HL-60/S4 treated with retinoic acid at 250 ng/mL for 4 days and 3 days (cell line): Measurements from ENCODE around the gene THBS3.

ENCODE experiments used
- in situ Hi-C: fragments of 300-500 bp; cut with MboI; formaldehyde crosslinking; loops from 2 replicates; pipeline ENCODE4 v1.7.0; 2022; ENCODE audit warnings: low sequenced_read_pairs

The THBS3 gene

GRCh38 chr1:155175927-155176371 is 31.7 kb downstream of the THBS3 start:
- in situ Hi-C loops: loop anchor here (25.0 kb wide), 1 partner anchor 411 kb away; no protein-coding TSS in a partner anchor

DNA sequence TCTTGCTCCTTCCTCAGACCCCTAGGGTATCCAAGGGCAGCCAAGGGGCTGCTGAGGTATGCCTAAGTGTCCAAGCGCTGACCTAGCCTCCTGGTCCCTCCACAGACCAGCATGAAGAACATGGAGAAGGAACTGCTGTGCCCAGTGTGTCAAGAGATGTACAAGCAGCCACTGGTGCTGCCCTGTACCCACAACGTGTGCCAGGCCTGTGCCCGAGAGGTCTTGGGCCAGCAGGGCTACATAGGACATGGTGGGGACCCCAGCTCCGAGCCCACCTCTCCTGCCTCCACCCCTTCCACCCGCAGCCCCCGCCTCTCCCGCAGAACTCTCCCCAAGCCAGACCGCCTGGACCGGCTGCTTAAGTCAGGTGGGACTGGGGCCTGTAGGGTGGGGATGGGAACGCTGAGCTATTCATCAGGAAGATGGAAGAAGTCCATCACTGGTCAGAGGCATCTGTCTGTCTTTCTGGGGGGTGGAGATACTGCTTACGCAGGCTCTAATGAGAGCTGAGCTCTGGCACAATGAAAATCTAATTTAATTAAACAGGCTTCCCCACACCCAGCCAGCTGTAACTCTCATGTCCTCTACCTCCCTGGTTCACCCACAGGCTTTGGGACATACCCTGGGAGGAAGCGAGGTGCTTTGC is 32.3 kb downstream of the THBS3 start:
- in situ Hi-C loops: loop anchor here (25.0 kb wide), 1 partner anchor 412 kb away; no protein-coding TSS in a partner anchor

DNA sequence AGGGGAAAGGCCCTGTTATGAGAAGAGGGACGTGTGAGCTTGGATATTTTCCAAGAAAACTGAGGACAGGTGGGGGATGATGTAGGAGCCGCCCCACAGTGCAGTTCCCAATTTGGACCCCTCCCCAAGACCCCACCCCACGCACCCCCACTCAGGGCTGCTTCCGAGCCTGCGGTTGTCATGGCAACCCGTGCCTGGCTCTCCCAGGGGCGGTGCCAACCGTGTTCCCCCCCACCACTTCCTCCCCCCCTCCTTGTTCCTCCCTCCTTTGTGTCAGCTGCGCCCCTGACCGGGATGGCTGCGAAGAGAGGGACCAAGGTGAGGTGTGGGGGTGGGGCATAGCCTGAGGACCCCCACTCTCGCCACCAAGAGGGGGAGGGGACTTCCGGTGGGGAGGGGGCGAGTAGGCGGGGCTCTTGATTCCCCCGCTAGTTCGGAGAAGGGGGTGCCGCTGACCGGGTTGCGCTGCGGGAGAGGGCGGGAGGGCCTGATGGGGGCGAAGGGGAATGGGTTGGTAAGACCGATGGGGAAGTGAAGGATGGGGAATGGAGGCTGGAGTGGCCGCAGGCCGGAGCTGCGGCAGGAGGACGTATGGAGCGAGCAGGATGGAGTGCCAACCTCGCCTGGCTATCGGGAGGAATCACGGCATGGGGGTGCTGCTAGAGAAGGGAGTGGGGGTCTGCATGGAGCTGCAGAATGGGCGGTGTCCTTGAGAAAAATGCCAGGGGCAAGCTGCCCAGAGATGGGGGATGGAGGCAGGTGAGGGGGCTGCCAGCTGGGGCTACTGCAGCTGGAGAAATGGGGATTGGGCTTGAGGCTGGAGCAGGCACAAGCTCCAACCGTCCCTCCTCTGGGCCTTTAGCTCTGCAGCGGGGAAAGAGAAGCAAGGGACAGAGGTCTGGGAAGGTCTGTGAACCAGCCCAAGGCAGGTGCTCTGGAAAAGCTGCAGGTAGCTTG is 33.1 kb downstream of the THBS3 start:
- in situ Hi-C loops: loop anchor here (25.0 kb wide), 1 partner anchor 413 kb away; no protein-coding TSS in a partner anchor

GRCh38 chr1:155173478-155174323 is 34.0 kb downstream of the THBS3 start, which contains the start of gene TRIM46:
TRIM46 (plus strand) TSS chr1:155173849; CDS start chr1:155173967, 118 bp downstream.
- in situ Hi-C loops: no loop called here

DNA sequence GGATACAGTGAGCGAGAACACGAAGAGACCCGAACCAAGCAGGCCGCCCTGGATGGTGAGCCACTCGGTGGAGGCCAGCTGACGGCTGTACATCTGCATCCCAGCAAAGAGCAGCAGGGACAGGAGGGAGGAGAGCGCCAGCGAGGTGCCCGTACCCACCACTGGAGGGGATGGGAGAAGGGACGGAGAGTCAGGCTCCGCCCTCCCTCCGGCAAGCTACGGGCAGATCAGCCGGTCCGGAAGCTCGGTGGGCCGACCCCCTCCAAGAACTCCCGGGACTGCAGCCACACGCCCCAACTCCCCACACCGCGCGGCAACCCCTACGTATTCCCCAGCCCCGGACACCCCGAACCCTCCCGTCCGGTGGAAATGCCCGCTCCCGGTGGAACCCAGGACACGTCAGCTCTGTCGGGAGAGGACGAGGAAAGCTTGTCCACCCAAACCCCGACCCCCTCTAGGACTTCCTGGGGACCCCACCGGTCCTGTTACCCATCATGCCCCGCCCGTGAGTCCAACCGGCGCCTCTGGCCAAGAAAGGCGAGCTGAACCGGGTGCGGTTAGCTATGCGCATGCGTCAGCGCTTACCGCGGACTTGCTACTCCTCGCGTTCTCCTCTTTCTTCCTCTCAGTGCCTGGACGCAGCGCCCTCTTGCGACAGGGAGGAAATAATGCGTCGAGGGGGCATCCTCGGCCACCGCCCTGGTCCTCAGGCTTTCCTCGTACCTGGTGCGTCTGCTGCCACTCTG is 34.8 kb downstream of the THBS3 start, which contains the start of gene KRTCAP2:
Gene KRTCAP2, minus strand, starts transcription at position 573 of the 746 bp plus-strand sequence. Its CDS starts 80 bp downstream, at position 493.
- in situ Hi-C loops: no loop called here

- in situ Hi-C loops: no loop called here
Measured at GRCh38 chr1:155171836-155172731, 35.6 kb downstream of the THBS3 start.

GRCh38 chr1:155170806-155171205 is 36.9 kb downstream of the THBS3 start:
- in situ Hi-C loops: no loop called here

DNA sequence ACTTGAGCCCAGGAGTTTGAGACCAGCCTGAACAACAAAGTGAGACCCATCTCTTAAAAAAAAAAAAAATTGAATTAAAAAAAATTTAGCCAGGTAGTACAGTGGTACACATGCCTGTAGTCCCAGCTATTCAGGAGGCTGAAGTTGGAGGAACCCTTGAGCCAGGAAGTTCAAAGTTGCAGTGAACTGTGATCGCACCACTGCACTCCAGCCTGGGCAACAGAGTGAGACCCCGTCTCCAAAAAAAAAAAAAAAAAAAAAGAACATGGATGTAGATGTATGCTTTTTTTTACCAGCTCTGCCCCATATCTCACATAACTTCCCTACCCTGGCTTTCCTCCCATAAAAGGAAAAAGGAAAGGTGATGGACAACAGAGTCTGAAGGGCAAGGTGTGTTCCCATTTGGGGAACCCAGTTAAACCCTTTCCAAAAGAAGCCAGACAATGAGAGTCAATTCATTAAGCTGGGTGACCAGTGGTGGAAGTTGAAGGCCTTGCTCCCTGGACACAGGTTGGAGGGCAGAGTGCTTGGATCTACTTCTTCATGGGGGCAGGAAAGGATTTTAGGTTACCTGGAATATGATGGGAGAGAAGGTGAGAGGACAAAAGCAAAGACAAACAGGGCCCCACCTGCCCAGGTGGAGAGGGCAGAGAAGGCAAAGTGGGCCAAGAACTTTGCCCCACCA is 37.5 kb downstream of the THBS3 start:
- in situ Hi-C loops: no loop called here

GRCh38 chr1:155169541-155169940 is 38.2 kb downstream of the THBS3 start:
- in situ Hi-C loops: loop anchor here (5.0 kb wide), 1 partner anchor 72 kb away; no protein-coding TSS in a partner anchor

DNA sequence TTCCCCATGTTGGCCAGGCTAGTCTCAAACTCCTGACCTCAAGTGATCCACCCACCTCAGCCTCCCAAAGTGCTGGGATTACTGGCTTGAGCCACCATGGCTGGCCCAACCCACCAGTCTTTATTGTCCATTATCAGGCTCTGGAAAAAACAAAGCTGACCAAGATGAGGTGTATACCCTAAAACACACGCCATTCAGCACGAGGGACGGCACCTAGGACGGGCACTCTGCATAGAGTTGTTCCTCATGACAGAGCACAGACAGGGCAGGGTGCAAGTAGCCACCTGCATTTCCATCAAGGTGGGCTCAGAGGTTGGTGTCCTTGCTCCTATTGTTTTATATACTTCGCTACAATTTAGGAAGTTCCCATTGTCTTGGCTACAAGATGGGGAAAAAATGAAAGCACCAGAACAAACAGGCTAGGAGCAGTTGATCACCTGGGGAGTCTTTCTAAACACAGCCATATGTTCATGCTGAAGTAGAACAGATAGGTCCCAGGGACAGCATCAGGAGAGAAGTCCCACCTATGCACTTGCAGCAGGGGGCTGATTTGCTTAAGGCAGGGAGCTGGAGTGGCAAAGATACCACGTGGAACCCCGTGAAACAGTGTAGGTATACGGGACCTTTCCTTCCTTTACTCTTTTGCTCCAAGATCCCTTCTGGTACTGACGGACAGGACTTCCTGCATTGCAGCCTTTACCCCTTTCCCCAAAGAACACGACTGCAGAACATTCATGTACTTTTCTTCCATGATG is 39.1 kb downstream of the THBS3 start:
- in situ Hi-C loops: loop anchor here (5.0 kb wide), 1 partner anchor 71 kb away; no protein-coding TSS in a partner anchor

DNA sequence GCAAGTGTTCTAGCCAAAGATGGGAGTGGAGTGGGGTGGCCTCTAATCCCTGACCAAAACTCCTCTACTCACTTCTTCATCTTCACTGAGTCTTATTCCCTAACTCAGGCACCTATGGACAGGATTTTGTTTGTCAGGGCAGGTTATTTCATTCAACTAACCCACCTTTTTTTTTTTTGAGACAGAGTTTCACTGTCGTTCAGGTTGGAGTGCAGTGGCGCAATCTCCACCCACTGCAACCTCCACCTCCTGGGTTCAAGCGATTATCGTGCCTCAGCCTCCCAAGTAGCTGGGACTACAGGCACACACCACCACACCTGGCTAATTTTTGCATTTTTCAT is 39.6 kb downstream of the THBS3 start:
- in situ Hi-C loops: loop anchor here (5.0 kb wide), 1 partner anchor 71 kb away; no protein-coding TSS in a partner anchor

GRCh38 chr1:155167166-155168104 is 40.3 kb downstream of the THBS3 start:
- in situ Hi-C loops: loop anchor here (5.0 kb wide), 1 partner anchor 70 kb away; no protein-coding TSS in a partner anchor

- in situ Hi-C loops: loop anchor here (5.0 kb wide), 1 partner anchor 69 kb away; no protein-coding TSS in a partner anchor
Measured at GRCh38 chr1:155166471-155167165, 41.1 kb downstream of the THBS3 start.

DNA sequence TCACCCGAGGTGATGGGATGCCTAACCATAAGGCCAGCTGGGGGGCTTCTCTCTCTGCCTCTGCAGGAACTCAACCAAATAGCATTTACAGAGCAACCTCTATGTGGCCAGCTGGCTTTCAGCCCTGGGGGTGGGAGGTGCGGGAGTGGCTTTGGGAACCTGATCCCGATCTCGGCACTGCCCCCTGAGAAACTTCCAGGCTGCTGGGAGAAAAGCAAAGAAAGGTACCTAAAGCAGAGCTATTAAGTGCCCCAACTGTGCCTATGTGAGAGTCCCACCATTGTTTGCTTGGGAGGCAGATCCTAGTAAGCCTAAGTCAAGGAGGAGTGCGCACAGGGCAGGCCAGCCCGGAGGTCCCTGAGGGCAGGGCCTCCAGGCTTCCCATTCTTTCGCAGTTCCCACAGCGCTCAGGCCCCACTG is 41.6 kb downstream of the THBS3 start:
- in situ Hi-C loops: loop anchor here (5.0 kb wide), 1 partner anchor 69 kb away; no protein-coding TSS in a partner anchor

DNA sequence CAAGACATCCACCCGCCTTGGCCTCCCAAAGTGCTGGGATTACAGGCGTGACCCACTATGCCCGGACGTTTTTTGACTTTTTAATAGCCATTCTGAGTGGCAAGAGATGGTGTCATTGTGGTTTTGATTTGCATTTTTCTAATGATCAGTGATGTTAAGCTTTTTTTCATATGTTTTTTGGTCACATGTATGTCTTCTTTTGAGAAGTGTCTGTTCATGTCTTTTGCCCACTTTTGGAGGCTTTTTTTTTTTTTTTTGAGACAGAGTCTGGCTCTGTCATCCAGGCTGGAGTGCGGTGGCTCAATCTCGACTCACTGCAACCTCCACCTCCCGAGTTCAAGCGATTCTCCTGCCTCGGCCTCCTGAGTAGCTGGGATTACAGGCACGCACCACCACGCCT is 43.1 kb downstream of the THBS3 start:
- in situ Hi-C loops: loop anchor here (5.0 kb wide), 1 partner anchor 67 kb away; no protein-coding TSS in a partner anchor
